HG02571 (cell line): ENCODE measurements around the gene PRPSAP1.

Source experiments
- ATAC-seq: cut with Tn5 transposase; IDR thresholded peaks from one replicate; pipeline ENCODE4 v1.9.1; 2021; ENCODE audit warnings: mild to moderate bottlenecking, moderate library complexity; ENCODE audit not compliant: unreplicated experiment

The PRPSAP1 gene, protein sequence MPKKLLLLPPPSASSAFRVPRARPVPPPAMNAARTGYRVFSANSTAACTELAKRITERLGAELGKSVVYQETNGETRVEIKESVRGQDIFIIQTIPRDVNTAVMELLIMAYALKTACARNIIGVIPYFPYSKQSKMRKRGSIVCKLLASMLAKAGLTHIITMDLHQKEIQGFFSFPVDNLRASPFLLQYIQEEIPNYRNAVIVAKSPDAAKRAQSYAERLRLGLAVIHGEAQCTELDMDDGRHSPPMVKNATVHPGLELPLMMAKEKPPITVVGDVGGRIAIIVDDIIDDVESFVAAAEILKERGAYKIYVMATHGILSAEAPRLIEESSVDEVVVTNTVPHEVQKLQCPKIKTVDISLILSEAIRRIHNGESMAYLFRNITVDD

DNA sequence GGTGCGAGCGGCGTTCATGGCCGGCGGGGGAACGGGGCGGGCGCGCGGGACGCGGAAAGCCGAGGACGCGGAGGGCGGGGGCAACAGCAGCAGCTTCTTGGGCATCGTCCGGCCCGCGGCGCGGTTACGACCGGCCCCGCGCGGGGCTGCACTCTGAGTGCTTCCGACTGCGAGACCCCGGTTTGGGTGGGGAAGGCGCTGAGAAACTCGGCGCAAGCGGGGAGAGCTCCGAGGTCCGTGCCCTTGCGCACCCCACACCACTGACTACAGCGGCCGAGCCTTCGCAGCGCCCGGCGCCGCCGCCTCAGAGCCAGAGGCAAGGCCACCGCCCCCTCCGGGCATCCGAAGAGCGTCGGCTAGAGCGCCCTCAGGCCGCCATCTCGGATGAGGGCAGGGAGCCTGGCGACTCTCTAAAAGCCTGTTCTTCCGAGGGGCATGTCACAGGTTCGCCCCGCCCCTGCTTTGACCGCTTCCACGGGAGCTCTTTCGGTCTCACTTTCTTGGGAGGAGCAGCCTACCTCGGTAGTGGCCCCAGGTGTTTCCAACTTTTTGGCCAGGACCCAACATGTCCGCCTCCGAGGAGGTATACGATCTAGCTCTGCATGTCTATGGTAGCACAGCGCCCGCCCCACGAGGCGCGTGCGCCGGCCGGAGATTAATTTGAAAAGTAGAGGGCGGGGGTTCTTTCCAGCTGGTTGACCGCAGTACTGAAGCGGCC is at the start of gene PRPSAP1:
PRPSAP1 (minus strand) TSS at position 318 of the 718 bp plus-strand sequence; CDS start at position 105, 213 bp downstream.
- peak; percentile 85 for ATAC-seq

DNA sequence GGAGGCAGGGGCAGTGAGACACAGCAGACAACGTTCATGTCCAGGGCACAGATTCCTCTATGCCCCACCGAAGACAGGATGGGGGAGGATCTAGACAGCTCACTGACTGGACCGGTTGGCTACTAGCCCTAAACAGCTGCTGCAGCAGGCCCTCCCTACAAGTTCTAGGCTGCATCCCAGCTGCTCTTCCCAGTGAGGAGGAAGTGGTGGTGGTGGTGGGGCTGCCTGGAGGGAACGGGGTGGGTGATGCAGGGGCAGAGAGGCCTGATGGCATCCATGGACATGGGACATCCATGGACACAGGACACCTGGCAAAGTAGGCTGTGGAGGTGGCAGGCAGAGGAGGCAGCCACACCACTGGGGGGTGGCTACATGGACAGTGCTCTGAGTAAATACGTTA is 49.0 kb upstream of the PRPSAP1 start:
- ATAC-seq = no peak

DNA sequence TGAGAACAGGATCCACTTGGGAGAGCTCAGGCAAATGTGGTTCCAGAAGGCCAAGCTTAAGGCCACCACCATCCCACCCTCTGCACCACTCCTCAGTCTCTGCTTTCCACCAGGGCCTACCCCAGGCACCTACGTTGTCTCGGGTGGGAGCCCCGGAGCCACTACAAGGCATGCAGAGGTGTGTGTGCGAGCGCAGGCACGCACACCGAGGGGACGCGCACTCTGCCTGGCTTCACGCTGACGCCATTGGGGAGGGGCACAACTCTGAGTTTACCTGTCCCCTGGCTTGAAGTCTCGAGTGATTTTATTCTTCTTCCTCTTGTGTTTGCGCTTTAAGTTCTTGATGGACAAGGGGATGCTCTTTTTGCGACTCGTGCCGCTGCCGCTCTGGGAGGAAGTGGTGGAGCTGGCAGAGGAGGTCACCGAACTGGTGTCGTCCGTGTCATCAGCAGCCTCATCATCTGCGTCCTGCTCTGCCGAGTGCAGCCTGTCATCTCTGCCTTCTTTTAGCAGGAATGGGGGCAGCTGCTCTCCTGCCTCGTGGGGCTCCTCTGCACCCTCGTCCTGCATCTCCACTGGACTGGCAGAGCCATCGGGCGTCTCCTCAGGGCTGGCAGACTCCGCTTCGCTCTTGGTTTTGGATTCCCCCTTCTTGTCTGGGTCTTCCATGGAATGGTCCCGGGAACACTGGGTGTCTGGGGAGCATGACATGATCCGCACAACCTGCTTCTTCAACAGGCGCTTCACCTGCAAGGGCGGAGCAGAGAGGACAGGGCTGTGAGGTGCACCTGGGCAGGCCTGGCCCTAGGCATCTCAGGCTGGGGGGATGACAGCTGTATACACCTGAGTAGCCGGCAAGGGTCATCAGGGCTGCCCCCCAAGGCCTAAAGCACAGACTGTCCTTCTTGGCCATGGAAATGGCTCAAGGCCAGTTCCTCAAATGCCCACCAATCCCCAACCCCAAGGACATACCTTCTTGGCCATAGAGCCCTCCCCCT is 45.8 kb upstream of the PRPSAP1 start:
- no peak for ATAC-seq

DNA sequence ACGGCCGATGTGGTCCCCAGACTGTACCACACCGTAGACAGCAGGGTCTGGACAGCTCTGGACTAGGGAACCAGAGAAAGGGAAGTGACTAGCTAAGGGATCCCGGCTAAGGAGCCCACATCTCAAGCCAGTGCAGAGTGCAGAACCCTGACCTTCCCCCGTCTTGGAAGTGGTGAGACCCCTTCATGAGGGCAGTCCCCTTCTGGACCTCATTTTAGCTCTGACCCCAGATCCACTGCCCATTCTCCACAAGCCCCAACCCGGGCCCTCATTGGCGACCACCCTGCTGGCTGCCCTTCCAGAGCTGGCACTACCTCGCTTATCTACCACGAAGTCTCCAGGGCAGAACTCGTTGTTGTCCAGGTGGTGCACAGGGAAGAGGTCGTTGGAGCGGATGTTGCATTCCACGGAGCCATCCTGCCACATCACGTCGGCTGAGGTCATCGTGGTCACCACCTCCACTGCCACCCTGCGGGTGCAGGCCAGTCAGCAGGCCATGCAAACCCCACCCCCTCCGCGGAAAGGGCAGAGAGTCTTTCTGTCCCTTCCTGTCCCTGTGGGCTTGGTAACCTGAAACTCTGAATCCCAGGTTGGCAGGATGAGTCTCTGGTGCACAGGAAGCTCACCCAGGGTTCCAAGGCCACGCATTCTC is 44.9 kb upstream of the PRPSAP1 start:
- ATAC-seq = no peak

DNA sequence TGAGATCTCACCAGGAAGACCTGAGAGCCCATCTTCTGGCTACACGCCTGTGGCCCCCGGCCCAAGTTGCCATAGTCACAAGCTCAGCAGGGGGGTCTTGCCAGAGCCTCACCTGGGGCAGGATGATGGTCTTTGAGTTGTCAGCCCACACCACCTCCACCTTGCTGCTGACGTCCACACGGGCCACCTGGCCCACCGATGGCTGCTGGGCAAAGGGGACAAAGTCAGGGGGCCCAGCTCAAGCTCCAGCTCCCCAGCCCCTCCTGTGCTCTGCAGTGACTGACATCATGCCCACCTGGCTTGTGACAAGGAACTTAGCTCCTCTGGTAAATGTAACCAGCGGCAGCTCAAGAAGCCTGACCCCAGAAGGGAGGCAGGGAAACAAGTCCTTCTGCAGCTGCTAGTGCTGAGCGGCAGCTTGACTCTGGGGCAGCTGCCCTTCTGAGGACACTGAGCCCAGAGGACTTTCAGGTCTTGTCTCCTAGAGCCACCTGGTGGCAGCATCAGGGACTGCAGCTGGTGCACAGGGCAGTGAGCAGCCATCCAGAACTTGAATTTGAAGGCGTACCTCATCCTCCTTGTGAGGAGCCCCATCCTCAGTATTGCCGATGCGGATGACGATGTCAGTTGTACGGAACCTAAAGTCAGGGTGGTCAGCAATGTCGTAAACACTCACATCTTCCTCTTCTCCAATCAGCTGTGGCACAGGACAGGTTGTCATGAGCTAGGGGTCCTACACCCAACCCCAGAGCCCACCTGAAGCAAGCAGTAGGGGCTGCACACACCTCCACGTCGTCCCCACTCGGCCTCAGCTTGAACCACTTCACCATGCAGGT is 44.2 kb upstream of the PRPSAP1 start:
- ATAC-seq = no peak

DNA sequence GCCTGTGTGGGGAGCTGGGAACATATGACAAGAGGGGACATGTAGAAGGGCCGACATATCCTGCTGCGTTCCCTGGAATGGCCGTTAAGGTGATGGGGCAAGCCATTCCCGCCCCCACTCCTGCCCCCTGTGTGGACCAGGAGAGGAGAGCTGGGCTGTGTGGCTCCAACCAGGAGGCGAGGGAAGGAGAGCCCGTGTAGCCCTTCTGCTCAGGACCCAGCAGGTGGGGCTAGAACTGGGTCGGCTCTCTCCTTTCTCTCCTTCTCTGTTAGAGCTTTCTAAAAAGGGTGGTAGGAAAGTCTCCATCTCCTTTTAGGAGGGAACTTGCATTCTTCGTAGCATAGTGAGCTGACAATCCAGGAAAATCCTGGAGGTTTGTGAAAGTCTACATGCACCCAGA is 43.5 kb upstream of the PRPSAP1 start:
- no peak for ATAC-seq

DNA sequence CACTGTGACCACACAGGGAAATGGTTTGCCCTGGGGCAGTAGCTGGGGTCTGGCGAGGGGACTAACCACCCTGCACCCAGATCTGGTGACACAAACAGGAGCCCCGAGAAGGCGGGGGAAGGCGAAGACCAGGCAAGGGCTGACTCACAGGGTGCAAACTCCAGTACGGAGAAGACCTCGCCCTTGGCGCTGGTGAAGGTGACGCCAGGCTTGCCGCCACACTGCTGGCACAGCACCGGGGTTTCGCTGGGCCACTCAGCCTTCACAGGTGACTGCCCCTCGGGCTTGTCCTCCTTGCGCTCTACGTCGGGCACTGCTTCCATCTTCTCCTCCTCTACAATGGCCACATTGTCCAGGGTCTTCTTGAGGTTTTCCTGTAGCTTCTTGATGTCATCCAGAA is 42.3 kb upstream of the PRPSAP1 start:
- no peak for ATAC-seq

DNA sequence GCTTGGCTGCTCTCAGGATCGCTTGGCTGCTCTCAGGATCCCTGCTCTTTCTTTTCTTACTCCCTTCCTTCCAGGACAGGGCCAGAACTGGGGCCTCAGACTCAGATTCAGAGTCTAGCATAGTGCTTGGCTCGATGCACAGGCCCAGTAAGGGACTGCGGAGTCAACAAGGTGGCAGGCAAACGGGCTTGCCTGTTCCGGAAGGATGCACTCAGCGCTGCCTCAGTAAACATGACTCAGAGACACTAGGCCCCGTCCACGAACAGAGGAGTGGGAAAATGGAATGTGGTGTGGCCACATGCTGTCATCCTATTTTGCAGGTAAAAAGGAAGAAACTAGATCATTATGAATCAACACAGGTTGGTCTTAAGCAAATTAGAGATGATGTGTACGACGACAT is 40.5 kb upstream of the PRPSAP1 start:
- no peak for ATAC-seq

DNA sequence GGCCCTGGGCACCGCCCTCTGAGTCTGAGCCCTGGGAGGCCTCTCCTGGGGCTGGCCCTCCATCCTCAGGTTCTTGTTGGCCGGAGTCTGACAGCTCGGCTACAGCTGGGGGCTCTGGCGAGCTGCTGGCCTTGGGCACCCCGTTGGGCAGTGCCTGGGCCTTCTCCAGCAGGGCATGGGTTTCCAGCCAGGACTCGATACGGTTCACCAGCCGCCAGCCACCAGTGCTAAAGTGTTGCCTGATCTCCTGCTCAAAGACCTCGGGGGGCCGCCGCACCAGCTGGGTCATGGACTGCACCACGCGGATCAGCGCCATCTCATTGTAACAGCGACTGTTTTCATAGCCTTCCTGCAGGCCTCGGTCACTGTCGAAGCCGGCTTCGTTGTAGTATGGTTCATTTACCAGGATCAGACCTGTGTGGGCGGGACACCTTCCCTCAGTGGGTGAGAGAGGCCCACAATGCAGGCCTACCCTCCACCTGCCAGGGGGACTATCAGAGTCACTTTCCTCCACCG is 37.5 kb upstream of the PRPSAP1 start:
- ATAC-seq = no peak

DNA sequence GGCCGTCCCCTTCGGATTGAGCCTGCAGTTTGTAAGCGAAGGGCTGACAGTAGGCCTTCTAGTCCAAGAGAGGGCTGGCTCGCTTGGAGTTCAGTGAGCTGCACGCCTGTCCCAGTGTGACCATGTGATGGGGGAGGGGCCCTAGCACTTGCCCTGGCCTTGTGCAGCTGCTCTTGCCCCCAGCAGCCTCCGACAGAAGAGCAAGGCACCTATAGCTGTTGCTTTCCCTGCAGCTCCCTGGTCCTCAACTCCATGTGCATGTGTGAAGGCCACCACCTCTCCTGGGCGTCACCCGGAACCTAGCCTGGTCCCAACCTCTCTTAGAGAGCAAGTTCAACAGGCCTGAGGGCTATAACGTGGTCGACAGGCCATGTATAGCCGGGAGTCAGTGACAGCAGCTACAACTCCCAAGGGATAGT is 36.3 kb upstream of the PRPSAP1 start:
- ATAC-seq = no peak

DNA sequence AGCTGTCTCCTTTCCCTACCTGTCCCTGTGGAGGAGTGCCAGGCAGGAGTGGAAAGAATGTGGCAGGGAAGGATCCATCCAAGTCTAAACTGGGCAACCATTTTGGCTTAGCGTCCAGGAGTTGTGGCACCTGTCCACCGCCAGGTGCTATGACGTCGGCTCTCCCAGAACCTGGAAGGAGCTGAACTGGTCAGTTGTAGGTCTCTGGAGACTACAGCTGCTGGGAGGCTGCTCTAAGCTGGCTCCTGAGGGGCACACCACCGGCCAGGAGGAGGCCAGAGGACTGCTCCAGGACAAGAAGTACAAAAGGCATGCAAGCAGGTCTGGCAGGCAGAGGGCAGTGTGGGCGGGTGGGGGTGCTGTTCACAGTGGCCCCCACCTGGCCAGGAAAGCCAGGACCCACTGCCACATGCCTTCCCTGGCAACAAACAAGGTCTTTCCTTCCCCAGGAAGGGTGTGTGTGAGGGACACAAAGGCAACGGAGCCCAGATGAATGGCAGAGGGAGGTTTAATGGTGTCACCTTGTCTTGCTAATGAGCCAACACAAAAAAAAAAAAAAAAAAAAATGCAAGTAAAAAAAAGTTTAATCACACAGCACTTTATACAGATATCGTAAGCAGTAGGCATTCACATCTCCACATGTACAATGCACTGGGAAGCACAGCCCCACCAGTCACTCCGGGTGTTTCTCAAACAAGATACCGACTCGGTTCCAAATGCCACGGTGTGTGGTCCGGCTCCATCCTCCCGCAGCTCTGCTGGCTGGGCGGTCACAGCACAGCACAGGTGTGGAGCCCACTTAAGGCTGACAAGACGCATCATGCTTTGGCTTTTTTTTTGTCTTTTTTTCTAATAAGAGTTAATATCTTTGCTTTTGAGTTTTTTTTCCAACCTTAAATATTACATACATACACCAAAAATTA is 35.5 kb upstream of the PRPSAP1 start:
- ATAC-seq = no peak

DNA sequence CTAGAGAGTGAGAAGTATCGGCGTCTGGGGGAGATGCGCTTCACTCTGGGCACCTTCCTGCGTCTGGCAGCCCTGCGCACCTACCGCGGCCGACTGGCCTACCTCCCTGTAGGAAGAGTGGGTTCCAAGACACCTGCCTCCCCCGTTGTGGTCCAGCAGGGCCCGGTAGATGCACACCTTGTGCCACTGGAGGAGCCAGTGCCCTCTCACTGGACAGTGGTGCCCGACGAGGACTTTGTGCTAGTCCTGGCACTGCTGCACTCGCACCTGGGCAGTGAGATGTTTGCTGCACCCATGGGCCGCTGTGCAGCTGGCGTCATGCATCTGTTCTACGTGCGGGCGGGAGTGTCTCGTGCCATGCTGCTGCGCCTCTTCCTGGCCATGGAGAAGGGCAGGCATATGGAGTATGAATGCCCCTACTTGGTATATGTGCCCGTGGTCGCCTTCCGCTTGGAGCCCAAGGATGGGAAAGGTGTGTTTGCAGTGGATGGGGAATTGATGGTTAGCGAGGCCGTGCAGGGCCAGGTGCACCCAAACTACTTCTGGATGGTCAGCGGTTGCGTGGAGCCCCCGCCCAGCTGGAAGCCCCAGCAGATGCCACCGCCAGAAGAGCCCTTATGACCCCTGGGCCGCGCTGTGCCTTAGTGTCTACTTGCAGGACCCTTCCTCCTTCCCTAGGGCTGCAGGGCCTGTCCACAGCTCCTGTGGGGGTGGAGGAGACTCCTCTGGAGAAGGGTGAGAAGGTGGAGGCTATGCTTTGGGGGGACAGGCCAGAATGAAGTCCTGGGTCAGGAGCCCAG is 33.5 kb upstream of the PRPSAP1 start:
- no peak for ATAC-seq

DNA sequence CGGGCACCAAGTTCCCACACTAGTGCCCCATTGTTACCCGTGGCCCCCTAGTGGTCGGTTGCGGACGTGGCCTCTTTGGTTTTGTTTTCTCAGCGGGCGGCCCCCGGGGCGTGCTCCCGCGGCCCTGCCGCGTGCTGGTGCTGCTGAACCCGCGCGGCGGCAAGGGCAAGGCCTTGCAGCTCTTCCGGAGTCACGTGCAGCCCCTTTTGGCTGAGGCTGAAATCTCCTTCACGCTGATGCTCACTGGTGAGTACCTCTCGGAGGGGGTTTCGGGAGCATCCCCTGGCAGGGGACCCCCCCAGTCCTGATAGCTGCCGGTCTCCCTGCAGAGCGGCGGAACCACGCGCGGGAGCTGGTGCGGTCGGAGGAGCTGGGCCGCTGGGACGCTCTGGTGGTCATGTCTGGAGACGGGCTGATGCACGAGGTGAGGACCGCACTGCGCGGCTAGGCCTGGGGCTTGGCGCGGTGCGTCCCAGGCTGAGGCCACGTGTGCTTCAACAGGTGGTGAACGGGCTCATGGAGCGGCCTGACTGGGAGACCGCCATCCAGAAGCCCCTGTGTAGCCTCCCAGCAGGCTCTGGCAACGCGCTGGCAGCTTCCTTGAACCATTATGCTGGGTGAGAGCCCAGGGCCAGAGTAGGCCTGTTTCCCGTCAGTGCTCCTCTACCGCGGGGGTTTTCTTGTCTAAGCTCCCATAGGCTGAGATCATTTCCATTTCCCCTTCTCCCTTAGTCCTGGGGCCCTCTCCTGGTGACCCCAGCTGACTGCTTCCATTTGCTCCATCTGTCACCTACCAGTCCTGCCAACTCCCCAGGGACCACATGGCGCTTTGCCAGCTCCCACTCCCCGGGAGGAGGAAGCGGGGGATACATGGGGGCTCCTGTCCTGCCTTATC is 32.4 kb upstream of the PRPSAP1 start:
- no peak for ATAC-seq

DNA sequence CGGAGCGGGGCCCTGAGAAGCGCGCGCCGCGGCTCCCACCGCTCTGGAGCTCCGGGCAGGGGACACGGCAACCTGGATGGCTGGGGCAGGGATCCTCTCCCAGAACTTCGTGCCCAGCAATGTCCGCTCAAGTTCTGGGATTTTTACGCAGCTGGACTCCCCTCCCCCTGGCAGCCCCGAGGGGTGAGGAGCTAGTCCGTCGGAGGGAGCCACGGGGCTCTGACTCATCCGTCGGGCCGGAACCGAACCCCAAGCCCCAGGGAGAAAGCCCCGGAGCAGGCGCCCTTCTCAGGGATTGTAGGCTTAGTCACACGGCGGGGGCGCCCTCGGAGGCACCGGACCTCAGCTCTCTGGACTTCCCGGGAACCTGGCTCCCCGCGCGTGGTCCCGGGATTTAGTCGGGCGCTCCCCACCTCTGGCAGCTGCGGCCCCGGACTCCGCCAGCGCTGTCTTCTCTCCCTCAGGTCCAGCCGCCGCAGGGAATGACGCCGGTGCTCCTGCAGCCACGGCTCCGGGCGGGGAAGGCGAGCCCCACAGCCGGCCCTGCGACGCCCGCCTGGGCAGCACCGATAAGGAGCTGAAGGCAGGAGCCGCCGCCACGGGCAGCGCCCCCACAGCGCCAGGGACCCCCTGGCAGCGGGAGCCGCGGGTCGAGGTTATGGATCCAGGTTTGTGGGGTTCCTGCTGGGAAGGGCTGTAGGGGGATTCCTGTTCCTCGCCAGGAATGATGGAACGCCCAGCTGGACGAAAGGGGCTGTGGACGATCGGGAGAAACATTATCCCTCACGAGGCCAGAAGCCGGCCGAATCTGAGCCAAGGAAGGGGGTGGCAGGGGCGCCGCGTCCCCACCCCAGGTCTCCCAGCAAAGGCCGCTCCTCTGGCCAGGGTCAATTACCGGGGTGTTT is 31.5 kb upstream of the PRPSAP1 start:
- ATAC-seq = no peak

DNA sequence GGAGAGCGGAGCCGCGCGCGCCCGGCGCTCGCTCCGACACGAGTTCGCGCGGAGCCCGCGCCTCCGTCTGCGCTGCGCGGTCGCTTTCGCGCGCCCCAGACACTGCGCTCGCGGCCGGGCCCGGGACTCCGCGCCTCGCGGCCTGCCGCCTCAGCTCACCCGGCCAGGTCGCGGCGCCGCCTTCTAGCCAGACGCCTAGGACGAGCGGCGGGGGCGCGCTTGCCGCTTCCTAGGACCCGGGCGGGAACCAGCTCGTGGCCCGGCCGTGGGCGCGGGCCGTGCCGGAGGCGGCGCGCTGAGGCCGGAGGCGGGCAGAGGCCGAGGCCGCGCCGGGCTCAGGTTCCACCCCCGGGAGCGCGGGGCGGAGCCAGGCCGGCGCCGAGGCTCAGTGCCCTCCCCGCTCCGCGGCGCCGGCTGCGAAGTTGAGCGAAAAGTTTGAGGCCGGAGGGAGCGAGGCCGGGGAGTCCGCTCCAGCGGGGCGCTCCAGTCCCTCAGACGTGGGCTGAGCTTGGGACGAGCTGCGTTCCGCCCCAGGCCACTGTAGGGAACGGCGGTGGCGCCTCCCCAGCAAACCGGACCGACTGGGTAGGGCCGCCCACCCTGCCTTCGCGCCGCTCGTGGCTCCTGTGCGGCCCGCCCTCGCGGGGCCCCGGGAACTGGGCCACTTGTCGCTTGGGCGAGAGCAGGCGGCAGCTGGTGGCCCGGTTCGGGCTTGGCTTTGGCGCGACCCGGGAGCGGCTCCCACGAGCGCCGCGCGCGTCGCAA is 30.7 kb upstream of the PRPSAP1 start, which contains the start of gene SPHK1:
SPHK1 (plus strand) TSS at position 388 of the 765 bp plus-strand sequence. CDS start 1,036 bp downstream, outside the sequence.
- ATAC-seq = peak; percentile 43
